SU-DHL-6 (cell line): ENCODE data around the gene KCNQ1OT1.

Experiments
- H2AFZ ChIP-seq: fragments of 200-600 bp; sonication (generic); 2 replicates; pipeline ENCODE4 v1.6.1; 2014; ENCODE audit warnings: low read depth, mild to moderate bottlenecking, moderate library complexity, mixed read lengths, antibody characterized with exemption, low read length; ENCODE audit not compliant: severe bottlenecking
- H3F3A ChIP-seq: fragments of 200-600 bp; shearing (Covaris generic); 2 replicates; pipeline ENCODE4 v1.6.0; 2016; ENCODE audit warnings: antibody characterized with exemption, mild to moderate bottlenecking; ENCODE audit not compliant: insufficient read depth
- H3K27ac ChIP-seq: fragments of 200-600 bp; sonication (generic); 2 replicates; pipeline ENCODE4 v1.5.1; 2016; ENCODE audit warnings: low read depth, mild to moderate bottlenecking, low read length, moderate library complexity, mixed read lengths
- H3K27me3 ChIP-seq: fragments of 200-600 bp; sonication (generic), shearing (Covaris generic); 2 replicates; pipeline ENCODE4 v1.6.0; 2014; ENCODE audit warnings: mild to moderate bottlenecking, low read length
- H3K36me3 ChIP-seq: fragments of 200-600 bp; sonication (generic); 2 replicates; pipeline ENCODE4 v1.6.1; 2014; ENCODE audit warnings: mild to moderate bottlenecking, low read length, mixed read lengths
- H3K4me2 ChIP-seq: fragments of 300-600, 200-600 bp; shearing (Covaris generic), sonication (generic); 2 replicates; pipeline ENCODE4 v1.6.0; 2014; ENCODE audit warnings: low read length, low read depth, mild to moderate bottlenecking; ENCODE audit not compliant: poor library complexity, severe bottlenecking
- H3K4me3 ChIP-seq: fragments of 200-600 bp; sonication (generic); 2 replicates; pipeline ENCODE4 v1.5.1; 2014; ENCODE audit warnings: antibody characterized with exemption, low read length, mild to moderate bottlenecking, mixed read lengths; ENCODE audit not compliant: insufficient read depth, poor library complexity, severe bottlenecking
- H3K79me2 ChIP-seq: fragments of 200-600 bp; sonication (generic); 2 replicates; pipeline ENCODE4 v1.6.1; 2014; ENCODE audit warnings: mild to moderate bottlenecking, low read length, moderate library complexity; ENCODE audit not compliant: insufficient read depth
- H3K9ac ChIP-seq: fragments of 200-600 bp; sonication (generic); 2 replicates; pipeline ENCODE4 v1.7.0; 2014; ENCODE audit warnings: mild to moderate bottlenecking, low read length
- H3K9me2 ChIP-seq: fragments of 200-600 bp; sonication (generic); replicated peaks from 2 replicates; pipeline ENCODE4 v1.6.1; 2014; ENCODE audit warnings: low read length; ENCODE audit not compliant: insufficient read depth
- H3K9me3 ChIP-seq: fragments of 200-600 bp; sonication (generic); 2 replicates; pipeline ENCODE4 v1.6.1; 2014; ENCODE audit warnings: low read length, mixed read lengths; ENCODE audit not compliant: insufficient read depth
- H4K20me1 ChIP-seq: fragments of 200-600 bp; sonication (generic); 2 replicates; pipeline ENCODE4 v1.6.1; 2014; ENCODE audit warnings: low read depth, mild to moderate bottlenecking, antibody characterized with exemption, low read length, moderate library complexity, mixed read lengths
- CTCF ChIP-seq: fragments of 200-600 bp; sonication (generic); IDR thresholded peaks from one replicate; pipeline ENCODE4 v1.5.1; 2017; ENCODE audit warnings: antibody characterized with exemption, mild to moderate bottlenecking, low read length, moderate library complexity; ENCODE audit not compliant: insufficient read depth, poor library complexity, severe bottlenecking
- EZH2phosphoT487 ChIP-seq: fragments of 200-600 bp; sonication (generic), shearing (Covaris generic); conservative IDR thresholded peaks from 2 replicates; pipeline ENCODE4 v1.6.1; 2018; ENCODE audit warnings: mild to moderate bottlenecking, antibody characterized with exemption, low read length, moderate library complexity, mixed read lengths

The KCNQ1OT1 gene

DNA sequence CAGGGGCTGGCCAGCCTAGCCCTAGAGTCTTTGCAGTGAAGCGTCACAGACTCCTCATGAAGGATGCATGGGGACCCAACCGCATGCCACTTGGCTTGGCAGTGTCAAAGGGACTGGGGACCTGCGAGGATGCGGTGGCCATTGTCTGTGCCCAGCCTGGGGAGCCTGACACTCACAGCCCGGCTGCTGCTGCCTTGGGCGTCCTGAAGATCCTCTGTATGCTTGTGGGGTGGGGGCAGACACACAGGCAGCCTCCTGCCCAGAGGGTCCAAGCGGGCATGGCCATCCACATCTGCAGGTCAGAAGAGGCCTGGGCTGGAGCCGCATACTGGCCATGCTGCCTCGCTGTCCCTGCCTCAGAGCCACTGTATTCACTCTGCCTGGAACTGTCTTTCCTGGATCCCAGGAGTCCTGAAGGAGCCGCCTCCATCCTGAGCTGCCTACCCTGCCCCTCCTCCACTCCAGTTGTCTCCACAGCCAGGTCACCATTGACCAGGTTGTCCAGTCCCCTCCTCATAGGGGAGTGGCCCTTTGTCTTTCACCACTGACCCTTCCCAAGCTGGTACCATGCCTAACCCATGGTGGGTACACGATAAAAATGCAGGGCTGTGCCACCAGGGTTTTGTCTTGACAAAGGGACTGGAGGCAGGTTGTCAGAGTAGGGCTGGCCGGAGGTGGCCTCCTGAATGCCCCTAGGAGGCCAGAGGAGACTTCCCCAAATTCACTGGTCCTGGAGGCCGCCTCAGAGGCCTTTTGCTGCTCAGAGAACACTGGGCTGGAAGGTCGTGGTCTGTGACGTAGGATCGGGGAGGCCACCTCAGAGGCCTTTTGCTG is 107.0 kb downstream of the KCNQ1OT1 start:
- Histone ChIP-seq H3F3A (no peaks in the 10 kb centered on the region), H3K36me3 (no peaks in the 10 kb centered on the region), H3K79me2 (no peaks in the 10 kb centered on the region), H3K4me2 (no peak overlapping the region), H2AFZ (no peak overlapping the region), H4K20me1 (no peaks in the 10 kb centered on the region), H3K4me3 (no peak overlapping the region), H3K27me3 (no peaks in the 10 kb centered on the region), H3K9me3 (no peaks in the 10 kb centered on the region), H3K9ac (no peak overlapping the region), H3K9me2 (no peaks in the 10 kb centered on the region), H3K27ac (no peak overlapping the region)
- TF ChIP-seq CTCF: no peak
- no peak for TF ChIP-seq EZH2phosphoT487

DNA sequence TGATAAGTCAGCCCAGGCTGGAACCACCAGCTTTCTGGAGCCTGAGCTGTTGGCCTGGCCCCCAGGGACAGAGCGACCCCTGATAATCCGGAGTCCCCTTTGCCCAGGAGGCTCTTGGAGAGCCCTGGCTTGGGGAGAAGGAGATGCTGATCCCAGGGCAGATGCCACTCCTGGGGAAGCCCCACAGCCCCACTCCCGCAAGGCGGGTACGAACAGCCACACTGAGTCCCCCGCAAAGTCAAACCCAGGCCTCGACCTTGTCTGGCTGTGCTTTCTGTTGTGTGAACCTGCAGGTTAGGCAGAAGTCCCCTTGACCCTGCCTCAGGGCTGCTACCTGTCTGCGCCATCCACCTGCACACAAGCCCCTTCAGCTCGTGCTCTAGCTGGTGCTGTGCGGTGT is 108.0 kb downstream of the KCNQ1OT1 start:
- TF ChIP-seq CTCF: no peak
- no peak for TF ChIP-seq EZH2phosphoT487
- H3K27me3 ChIP-seq: no peaks in the 10 kb centered on the region

GRCh38 chr11:2590965-2591754 is 108.6 kb downstream of the KCNQ1OT1 start:
- Histone ChIP-seq H3K79me2 (no peaks in the 10 kb centered on the region), H3K9me2 (no peaks in the 10 kb centered on the region), H3K9me3 (no peaks in the 10 kb centered on the region), H4K20me1 (no peaks in the 10 kb centered on the region), H2AFZ (no peak overlapping the region), H3K36me3 (no peaks in the 10 kb centered on the region), H3K4me3 (no peak overlapping the region), H3F3A (no peaks in the 10 kb centered on the region), H3K27ac (no peak overlapping the region), H3K27me3 (no peaks in the 10 kb centered on the region), H3K9ac (no peak overlapping the region), H3K4me2 (no peak overlapping the region)
- TF ChIP-seq CTCF: no peak
- no peak for TF ChIP-seq EZH2phosphoT487

More for the DNA sequence above, 108.0 kb downstream of the KCNQ1OT1 start:
- Histone ChIP-seq H4K20me1 (no peaks in the 10 kb centered on the region), H3K9me3 (no peaks in the 10 kb centered on the region), H2AFZ (no peak overlapping the region), H3K79me2 (no peaks in the 10 kb centered on the region), H3K9ac (no peak overlapping the region), H3K9me2 (no peaks in the 10 kb centered on the region), H3F3A (no peaks in the 10 kb centered on the region), H3K36me3 (no peaks in the 10 kb centered on the region), H3K4me2 (no peak overlapping the region), H3K27ac (no peak overlapping the region), H3K4me3 (no peak overlapping the region)
